ENCODE data around the gene SF1.

GRCh38 chr11:64764753-64765152 is 13.6 kb downstream of the SF1 start:
- no peak for TF ChIP-seq PHF8 (IDR thresholded peaks at IDR 0.05; ENCODE audit: borderline replicate concordance, low read length)
- no peak for TF ChIP-seq SRSF9 (IDR thresholded peaks at IDR 0.05; ENCODE audit: borderline replicate concordance, low read depth, low read length)
- no peak for TF ChIP-seq CTCF (IDR thresholded peaks at IDR 0.05 in 2 of 3, conservative IDR thresholded peaks at IDR 0.05 in 1 of 3; ENCODE audit: insufficient read depth in 2 of 3, low read depth in 1 of 3, low read length in 3 of 3)
- no peak for TF ChIP-seq HDAC2 (IDR thresholded peaks at IDR 0.05)
- TF ChIP-seq CEBPB (tag; IDR thresholded peaks at IDR 0.05), result no peak
- TF ChIP-seq RBM39 (optimal IDR thresholded peaks at IDR 0.05; ENCODE audit: low read depth, low read length), result no peak
- no peak for TF ChIP-seq MYC (IDR thresholded peaks at IDR 0.05; ENCODE audit: low read depth, low read length)
- TF ChIP-seq MYC (CRISPR knock-in tag; IDR thresholded peaks at IDR 0.05; ENCODE audit: borderline replicate concordance, low read depth), result no peak
- TF ChIP-seq FOXM1 (IDR thresholded peaks at IDR 0.05; ENCODE audit: low read depth), result no peak
- no peak for TF ChIP-seq FOXM1 (CRISPR knock-in tag; IDR thresholded peaks at IDR 0.05; ENCODE audit: low read depth)
- no peak for TF ChIP-seq KLF16 (IDR thresholded peaks at IDR 0.05)
- no peak for TF ChIP-seq ZNF512 (tag; IDR thresholded peaks at IDR 0.05)
- no peak for TF ChIP-seq TCF7 (IDR thresholded peaks at IDR 0.05; ENCODE audit: borderline replicate concordance)
- no peak for TF ChIP-seq ZBTB9 (CRISPR knock-in tag; IDR thresholded peaks at IDR 0.05)
- no peak for TF ChIP-seq NFIC (IDR thresholded peaks at IDR 0.05)
- TF ChIP-seq MAFK (IDR thresholded peaks at IDR 0.05; ENCODE audit: low read length), result no peak

Data from K562 (cell line).